AG09319 (cell line): ENCODE measurements around the gene CCNL1.
"Not testable (repeated sequence)": the region's sequence is repeated elsewhere in the genome, so short reads cannot be mapped to it uniquely, and the experiment has no call there.

Experiments used
- DNase-seq: peaks from one replicate; pipeline ENCODE4 v3.0.0-alpha.2; 2010; ENCODE audit warnings: low read depth; ENCODE audit errors: extremely low read depth
- TF ChIP-seq, protein P1 (sequence below): IDR thresholded peaks from 2 replicates; pipeline ENCODE4 v1.5.1; 2011; ENCODE audit warnings: low read depth, mild to moderate bottlenecking, inconsistent platforms, low read length, moderate library complexity

Gene CCNL1

DNA sequence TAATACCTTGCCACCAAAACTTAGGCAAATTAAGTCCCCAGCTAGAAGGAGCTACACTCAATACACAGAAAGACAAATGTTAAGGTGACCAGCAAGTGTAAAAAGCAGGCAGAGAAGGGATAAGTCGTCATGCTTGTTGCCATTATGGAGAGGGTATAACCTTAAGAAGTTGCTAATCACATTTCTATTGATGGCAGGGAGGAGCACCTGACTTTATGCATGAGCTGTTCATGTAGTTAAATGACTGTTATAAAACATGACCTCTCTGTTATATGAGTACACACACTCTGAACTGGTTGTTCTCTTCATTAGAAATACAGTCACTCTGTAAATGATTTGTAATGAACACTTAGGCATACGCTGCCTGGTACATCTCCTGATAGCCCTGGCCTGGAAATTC, 6.6 kb upstream of the CCNL1 start:
- no peak for DNase-seq
- TF ChIP-seq, protein P1, sequence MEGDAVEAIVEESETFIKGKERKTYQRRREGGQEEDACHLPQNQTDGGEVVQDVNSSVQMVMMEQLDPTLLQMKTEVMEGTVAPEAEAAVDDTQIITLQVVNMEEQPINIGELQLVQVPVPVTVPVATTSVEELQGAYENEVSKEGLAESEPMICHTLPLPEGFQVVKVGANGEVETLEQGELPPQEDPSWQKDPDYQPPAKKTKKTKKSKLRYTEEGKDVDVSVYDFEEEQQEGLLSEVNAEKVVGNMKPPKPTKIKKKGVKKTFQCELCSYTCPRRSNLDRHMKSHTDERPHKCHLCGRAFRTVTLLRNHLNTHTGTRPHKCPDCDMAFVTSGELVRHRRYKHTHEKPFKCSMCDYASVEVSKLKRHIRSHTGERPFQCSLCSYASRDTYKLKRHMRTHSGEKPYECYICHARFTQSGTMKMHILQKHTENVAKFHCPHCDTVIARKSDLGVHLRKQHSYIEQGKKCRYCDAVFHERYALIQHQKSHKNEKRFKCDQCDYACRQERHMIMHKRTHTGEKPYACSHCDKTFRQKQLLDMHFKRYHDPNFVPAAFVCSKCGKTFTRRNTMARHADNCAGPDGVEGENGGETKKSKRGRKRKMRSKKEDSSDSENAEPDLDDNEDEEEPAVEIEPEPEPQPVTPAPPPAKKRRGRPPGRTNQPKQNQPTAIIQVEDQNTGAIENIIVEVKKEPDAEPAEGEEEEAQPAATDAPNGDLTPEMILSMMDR = no peak

DNA sequence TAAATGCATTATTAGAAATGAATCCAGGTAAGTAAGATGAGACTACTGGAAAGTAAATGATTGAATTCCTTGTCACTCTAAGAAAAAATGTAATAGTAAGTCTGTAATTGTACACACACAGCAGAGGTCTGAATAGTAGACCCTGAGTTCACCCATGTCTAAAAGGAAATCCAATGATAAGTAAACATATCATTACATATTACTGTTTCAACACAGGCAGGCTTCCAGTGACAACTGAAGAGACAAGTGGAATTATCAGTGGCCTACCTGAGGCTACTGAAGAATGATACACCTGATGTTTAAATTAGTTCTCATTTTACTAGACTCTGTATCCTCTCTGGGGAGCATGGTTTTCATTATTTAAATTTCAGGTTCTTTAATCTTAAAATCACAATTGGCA, 6.2 kb upstream of the CCNL1 start:
- DNase-seq = no peak

DNA sequence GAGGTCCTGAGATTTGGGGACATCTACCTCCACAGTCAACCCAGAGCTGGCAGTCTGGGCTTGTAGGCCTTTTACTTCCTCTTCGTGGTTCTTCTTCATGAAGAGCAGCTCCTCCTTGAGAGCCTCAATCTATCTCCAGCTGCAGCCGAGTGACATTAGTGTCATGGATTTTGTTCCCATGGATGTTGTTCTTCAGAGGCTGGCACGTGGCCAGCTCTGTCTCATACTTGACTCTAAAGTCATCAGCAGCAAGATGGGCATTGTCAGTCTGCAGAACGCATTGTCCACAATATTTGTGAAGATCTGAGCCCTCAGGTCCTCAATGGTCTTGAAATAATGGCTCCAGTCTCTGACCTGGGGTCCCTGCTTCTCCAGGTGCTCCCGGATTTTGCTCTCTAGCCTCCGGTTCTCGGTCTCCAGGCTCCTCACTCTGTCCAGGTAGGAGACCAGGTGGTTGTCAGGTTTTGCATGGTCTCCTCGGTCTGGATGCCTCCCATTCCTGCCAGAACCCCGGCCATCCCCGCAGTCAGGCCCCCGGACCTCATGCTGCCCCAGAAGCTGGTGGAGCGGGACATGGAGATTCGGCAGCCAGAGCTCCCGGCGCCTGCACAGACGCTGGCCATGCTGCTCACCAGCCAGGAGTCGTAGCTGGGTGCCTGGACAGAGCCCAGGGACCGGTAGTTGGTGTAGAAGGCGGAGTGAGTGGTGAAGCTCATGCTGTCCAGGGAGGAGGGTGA, 3.4 kb upstream of the CCNL1 start:
- TF ChIP-seq, protein P1 = no peak
- no peak for DNase-seq

More for the DNA sequence above, 6.2 kb upstream of the CCNL1 start:
- TF ChIP-seq, protein P1 = no peak

DNA sequence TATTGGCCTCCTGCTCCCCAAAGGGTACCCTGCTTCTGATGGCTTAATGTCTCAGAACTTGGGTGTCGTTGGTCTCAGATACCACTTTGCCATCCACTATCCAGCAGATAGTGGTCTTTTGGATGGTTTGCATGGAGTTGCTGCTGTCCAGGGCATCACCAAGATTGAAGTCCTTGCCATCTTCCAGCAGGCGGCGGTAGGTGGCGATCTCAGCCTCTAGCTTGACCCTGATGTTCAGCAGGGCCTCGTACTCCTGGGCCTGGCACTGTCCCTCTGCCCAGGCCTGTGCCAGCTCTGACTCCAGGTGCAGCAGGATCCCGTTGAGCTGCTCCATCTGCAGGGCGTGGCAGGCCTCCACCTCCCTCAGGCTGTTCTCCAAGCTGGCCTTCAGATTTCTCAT, 2.7 kb upstream of the CCNL1 start:
- not testable (repeated sequence) for DNase-seq

DNA sequence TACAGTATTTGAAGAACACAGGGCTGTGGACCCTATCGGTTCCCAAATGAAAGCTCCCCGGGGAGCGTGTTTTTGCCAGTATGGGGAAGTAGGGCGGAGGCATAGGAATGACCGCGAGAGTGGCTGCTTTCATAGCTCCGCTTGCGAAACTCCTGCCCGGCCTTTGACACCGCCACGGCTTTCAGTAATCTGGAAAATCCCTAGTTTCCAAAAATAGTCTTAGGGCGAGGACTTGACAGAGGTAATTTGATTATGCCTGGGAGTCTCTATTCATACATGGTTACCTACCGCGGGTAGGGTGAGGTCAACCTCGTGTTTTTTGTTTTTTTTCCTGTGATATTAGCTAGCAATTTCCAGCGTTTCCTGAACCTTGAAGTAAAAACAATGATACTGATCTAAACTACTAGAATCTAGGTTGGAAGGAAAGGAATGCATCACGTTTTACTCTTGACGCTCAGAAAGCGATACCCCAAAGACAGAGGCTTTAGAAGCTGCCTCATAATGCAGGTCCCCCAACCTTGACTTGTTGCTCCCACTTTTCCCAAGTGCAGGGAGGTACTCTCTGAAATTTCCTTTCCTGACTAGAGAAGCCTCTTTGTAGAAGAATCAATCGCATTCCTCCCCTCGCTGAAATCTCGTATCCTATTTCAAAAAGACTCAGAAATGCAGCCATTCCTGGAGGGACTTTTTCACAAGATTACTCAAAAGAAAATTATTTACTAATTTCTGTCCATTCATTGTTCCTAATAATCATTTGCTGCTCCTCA, 894 bp upstream of the CCNL1 start:
- TF ChIP-seq, protein P1 = no peak
- DNase-seq = peak; percentile 91

DNA sequence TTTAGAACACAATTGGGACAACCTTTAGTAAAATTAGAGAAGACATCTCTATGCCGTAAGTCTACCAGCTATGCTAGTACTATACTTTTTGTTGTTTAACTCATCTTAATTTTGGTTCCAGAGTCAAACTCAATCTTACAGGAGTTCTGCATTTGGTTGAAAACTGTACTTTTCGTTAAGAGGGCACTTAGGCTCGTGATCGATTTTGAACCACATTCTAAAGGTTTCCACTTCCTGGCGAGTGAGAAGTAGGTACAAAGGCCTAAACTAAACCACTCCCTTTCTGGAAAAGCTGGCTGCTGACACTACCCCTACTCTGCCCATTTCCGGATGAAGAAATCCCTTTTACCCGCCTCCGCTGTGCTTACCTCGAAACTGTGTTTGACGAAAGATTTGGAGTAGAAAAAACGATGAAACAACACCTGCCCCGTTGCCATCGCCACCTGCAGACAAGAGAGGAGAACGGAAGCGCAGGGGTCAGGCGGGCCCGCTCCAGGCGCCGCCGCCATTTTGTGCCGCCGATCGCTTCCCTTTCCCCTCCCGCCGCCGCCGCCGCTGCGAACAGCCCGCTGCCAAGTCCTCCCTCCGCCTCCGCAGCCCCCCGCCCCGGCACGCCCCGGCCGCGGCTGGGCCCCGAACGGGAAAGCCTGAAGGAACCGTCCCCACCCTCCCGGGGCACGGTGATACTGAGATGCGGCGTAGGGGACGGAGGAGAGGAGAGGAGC, 748 bp downstream of the CCNL1 start:
- TF ChIP-seq, protein P1 = peak; percentile 11; the same call in 1 of the 2 replicates
- no peak for DNase-seq

DNA sequence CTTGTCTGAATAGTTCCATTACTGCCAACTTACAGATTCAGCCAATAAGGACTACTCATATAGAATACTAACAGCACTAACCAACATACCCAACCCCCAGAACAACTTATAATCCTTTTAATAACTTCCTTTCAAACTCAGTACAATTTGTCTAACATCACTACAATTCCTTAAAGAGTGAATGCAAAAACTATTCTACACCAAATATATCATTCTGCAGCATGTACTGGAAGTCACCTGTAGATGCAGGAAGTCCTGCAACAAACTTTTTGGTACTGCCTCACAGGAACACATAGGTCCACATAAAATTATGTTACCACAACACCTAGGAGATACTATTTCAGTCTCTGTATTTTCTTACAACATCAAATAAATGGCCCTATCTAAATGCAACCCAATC, 2.1 kb downstream of the CCNL1 start:
- TF ChIP-seq, protein P1 = no peak
- DNase-seq = no peak
